Activated T-cell treated with anti-CD3 and anti-CD28 coated beads, Interleukin-2, amount 50 U/mL, for 48 hours (primary cell): Measurements from ENCODE around the gene CCDC85C.
A peak's percentile ranks its signal among the peaks of the same experiment; 100 is the strongest.
"Not testable (repeated sequence)": the region's sequence is repeated elsewhere in the genome, so short reads cannot be mapped to it uniquely, and the experiment has no call there.

Experiments
- DNase-seq, 2 experiments: peaks; one replicate each; pipeline ENCODE4 v3.0.0-alpha.2; 2020

The CCDC85C gene

DNA sequence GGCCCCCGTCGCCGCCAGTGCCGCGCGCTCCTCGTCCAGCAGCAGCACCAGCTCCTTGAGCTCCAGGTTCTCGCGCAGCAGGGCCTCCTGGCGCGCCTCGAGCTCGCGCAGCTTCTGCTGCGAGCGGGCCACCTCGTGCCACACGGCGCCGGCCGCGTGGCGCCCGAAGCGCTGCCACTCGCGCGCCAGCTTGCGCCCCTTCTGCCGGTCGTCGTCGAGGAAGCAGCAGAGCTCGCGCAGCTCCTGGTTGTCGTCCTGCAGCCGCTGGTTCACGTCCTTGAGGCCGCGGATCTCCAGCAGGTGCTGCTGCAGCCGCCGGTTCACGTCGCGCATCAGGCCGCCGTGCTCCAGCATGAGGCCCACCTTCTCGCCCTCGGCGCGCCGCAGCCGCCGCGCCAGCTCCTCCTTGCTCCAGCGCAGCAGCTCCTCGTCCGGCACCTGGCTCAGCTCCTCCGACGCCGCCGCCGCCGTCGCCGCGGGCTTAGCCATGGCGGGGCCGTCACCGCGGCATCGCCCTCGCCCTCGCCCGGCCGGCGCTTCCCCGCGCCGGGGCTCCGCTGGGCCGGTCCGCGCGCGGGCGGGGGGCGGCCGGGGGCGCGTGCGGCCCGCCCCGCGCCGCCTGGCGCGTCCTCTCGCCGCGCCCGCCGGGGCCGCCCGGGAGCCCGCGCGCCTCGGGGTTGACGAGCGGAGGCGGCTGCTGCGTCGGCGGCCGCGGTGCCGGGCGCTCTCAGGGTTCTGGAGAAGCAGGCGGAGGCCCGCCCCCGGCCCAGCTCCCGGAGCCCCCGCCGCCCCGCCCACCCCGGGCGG, at the start of gene CCDC85C:
Gene CCDC85C (minus strand): TSS at position 737 of the 807 bp plus-strand sequence. CDS start 248 bp downstream, at position 489.
- peak; percentile 55 to 69 for DNase-seq

DNA sequence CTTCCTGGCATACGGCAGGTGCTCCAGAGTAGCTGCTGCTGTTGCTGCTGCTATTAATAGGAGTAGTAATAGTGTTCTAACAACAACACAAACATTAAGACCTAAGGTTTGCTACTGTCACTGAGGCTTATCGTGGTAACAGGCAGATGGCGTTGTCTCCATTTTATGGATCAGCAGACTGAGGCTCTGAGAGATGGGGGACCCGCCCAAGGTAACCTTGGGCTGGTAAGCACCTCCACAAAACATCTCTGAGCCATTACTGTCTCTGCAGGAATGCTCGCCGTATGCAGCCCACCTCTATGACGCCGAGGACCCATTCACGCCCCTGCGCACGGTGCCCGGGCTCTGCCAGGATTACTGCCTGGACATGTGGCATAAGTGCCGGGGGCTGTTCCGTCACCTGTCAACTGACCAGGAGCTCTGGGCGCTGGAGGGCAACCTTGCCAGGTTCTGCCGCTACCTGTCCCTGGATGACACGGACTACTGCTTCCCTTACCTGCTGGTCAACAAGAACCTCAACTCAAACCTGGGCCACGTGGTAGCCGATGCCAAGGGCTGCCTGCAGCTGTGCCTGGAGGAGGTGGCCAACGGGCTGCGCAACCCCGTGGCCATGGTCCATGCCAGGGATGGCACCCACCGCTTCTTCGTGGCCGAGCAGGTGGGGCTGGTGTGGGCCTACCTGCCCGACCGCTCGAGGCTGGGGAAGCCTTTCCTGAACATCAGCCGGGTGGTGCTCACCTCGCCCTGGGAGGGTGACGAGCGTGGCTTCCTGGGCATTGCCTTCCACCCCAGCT, 48.1 kb upstream of the CCDC85C start:
- DNase-seq: no peak

DNA sequence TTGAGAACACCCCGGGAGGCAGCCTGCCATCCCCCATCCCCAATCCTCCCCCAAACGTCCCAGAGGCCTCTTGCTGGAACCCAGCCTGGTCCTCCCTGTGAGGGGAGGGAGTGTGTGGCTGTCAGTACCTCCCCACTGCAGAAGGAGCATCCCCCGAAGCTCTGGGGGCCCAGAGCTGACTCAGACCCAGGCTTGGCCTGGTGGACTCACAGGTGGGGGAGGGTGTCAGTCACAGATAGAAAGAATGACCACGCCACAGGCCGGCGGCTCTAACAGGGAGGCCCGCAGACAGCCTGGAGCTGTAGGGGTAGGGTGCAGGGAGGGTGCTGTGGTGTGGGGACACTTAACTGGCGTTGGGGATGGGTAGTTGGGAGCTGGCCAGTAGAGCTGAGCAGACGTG, 46.2 kb upstream of the CCDC85C start:
- DNase-seq: no peak

DNA sequence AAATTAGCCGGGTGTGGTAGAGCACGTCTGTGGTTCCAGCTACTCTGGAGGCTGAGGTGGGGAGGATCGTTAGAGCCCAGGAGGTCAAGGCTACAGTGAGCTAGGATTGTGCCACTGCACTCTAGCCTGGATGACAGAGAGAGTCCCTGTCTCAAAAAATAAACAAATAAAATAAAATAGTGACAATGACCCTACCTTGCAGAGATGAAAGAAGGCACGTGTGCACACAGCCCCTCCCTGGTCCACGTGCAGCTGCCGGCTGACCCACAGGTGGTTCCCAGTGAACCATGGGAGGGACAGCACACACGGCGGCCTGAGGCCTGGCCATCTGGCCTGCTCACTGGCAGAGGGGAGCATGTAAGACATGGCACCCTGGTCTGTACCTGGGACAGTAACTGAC, 45.6 kb upstream of the CCDC85C start:
- DNase-seq: no peak

DNA sequence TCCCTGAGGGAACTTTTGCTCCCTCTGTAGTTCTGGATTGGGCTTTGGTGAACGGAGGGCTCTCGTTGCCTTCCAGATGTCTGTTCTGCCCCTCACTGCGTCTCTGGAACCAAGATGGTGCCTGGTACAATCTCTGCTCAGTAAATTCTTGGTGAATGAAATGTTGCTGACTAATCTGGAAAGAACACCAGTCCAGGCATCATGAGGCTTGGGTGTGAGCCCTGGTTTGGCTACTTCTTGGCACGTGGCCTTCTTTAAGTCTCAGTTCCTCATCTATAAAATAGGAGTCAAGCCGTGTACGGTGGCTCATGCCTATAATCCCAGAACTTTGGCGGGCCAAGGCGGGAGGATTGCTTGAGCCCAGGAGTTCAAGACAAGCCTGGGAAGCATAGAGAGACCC, 45.2 kb upstream of the CCDC85C start:
- no peak for DNase-seq

DNA sequence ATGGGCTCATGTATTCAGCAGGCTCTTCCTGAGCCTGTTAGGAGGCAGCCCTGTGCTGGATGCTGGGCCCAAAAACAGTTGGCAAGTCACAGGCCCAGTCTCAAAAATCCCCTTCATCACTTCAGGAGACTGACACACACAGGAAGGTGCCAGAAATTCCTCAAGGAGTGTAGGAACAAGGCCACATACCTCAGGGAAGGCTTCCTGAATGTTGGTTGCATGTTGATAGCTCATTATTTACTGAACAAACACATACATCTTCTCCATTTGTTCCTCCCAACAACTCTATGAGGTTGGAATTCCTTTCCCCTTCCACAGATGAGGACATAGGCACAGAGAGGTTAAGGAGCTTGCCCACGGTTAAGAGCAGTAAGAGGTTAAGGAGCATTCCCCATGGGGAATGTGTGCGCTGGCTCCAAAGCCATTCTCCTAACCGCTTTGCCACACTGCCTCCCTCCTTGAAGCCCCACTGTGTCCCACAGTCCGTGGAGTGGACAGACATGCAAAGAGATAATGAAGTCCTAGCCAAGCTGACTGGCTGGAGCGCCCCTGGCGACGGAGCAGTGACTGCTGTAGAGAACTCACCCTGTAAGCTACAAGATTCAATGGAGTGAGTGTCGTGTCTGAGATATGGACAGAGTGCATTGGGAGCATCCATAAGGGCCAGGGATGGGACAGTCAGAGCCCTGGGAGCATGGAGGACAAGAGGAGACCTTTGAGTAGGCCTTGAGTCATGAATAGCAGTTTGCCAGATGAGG, 44.2 kb upstream of the CCDC85C start:
- DNase-seq: no peak

DNA sequence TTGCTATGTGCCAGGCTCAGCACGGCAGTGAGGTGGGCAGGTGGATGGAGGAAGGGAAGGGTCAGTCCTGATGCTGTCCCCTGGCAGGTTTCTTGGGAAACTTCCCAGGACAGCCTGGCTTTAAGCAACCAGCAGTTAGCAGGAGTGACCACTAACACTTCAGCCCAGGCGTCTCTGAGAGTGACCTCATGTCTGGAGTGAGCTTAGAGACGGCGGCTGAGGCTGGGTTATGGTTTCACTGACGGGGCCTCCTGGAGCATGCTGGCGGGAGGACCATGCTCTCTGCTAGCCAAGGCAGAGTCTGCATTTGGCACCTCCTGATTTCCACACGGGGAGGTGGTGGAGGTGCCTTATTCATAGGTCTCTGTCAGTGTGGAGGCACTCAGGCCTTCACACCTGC, 43.4 kb upstream of the CCDC85C start:
- no peak for DNase-seq

DNA sequence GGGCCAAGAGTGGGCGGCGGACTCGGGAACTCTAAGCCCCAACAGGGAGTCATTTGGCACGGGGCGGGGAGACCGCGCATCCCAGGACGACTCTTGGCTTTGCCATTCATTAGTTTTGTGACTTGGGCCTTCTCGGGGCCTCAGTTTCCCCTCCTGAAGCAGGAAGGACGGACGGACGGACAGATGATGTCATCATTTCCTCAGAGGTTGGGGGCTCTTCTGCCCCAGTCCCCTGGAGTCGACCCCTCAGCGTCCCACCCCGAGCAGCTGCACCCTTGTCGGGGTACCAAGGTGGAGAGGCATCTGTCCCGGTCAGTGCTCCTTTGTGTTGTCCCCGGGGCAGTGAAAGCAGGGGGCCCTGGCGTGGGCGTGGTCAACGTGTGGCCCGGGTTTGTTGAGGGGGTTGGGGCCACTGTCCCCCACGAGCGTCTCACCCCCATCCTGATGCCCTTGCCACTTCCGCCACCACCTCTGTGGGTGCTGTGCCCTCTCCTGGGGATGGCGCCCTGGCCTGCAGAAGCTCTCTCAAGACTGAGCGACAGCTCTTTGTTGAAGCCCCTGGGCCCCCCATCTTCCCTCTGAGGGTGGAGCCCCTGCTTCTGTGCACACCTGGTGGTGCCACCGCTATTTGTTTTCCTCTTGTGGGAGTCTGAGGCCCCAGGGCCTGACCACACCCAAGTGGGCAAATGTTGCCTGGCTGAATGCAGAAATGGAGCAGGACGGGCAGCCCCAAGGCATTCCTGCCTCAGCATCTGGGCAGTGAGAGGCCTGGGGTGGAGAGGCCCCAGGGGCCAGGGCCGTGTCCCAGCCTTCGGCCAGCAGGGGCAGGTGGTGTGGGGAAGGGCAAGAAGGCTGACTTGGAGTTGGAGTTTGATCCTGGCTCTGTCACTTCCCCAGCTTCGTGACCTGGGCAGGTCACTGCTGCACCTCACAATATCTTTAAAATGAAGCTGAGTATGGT, 41.8 kb upstream of the CCDC85C start:
- no peak for DNase-seq

DNA sequence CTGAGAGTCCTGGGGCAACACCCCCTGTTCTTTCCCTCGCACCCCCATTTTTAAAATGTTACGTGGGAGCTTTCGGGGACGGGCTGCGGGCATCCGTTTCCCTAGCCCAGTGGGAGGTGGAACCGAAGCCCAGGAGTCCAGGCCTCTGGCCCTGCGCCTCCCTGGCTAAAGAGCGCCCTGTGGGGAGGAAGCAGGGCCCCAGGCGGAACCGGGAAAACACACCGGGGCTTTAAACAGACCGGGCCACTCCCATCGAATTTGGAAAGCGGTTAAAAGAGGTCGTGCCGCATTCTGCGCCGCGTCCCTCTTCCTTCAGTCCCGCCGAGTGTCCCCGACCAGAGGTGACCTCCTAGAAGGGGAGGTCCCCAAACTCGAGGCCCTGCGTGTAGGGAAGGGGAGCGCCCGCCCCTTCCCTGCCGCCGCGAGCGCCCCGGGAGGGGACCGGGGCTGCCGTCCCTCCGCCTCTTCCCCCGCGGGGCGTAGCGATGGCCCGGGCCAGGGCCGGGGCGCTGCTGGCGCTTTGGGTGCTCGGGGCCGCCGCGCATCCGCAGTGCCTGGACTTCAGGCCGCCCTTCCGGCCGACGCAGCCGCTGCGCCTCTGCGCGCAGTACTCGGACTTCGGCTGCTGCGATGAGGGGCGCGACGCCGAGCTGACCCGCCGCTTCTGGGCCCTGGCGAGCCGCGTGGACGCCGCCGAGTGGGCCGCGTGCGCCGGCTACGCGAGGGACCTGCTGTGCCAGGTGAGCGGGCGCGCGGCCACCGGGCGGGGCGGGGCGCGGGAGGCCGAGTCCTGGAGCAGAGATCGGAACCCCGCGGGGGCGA, 40.9 kb upstream of the CCDC85C start, which contains the start of gene HHIPL1:
Gene HHIPL1 (plus strand): TSS at position 407 of the 822 bp plus-strand sequence. CDS start 79 bp downstream, at position 486.
- DNase-seq: no peak

DNA sequence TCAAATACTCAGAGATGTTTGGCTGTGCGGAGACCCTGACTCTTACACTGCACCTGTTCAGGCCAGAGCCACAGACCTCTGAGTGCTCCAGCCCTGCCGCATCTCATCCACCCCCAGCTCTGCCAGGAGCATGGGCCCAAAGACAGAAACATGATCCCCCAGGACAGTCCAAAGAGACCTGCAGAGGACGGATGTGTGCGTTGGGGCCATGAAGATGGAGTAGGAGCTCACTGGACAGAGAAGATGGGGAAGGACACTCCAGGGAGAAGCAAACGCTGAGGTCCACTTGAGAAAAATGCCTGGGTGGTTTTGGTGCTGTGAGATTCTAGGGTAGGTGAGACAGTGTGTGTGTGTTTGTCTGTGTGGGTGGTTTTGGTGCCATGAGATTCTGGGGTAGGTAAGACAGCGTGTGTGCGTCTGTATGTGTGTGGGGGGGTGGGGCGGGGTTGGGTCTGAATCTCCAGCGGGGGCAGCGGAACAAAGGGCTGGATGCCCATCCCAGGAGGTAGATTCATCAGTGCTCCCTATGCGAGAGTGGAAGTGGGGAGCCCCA, 40.1 kb upstream of the CCDC85C start:
- no peak for DNase-seq

DNA sequence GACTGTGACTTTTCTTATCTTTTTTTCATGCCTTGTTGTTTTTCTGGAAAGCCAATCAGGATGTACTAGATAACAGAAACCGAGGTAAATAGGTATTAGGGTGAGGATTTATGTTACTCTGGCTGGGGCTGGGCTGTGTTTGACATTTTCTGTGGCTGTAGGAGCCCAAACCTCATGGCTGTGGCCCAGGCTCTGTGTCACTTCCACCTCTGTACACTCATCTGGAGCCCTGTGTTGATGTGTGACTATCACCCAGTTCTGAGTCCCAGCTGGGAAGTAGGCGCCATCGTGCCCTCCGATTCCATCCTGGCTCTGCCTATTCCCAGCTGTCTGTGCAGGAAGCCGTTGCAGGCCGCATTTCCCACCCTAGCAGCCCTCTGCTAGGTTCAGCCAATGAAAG, 39.3 kb upstream of the CCDC85C start:
- no peak for DNase-seq

DNA sequence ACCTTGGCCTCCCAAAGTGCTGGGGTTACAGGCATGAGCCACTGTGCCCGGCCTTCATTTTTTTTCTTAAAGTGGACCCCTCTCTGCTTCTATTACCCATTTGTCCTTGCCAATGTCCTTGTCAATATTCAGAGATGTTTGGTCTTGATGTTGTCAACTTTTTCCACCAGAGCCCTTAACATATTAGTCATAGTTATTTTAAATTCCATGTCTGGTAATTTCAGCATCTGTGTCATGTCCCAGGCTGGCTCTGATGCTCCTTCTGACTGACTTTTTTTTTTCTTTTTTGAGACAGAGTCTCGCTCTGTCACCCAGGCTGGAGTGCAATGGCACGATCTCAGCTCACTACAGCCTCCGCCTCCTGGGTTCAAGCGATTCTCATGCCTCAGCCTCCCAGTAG, 38.8 kb upstream of the CCDC85C start:
- DNase-seq: not testable (repeated sequence)

DNA sequence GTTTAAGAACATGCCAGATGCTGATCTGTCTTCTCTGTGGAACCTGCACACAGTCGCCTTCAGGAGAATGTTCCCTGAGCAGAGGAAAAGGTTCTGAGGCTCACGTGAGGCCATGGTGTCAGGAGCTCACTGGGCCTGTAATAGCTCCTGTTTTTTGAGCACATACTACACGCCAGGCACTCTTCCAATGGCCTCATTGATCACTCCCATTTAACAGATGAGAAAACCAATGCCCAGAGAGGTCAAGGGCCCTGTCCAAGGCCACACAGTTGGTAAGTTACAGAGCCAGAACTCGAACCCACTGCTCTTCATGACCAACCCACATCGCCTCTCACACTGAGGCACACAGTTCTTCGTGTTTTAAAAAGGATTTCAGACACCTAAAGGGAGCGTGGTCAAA, 33.6 kb upstream of the CCDC85C start:
- DNase-seq: no peak

DNA sequence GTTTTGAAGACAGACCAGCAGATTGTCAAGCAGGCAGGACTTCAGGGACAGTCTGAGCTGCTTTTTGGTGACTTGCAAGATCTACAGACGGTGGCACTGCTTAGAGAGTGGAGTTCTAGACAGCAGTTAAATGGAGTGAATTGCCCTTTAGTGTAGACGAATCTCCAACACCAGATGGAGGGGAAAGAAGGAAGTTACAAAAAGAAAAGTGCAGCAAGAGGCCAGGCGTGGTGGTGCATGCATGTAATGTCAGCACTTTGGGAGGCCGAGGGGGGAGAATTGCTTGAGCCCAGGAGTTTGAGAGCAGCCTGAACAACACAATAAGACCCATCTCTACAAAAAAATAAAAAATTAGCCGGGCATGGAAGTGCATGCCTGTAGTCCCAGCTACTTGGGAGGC, 32.5 kb upstream of the CCDC85C start:
- DNase-seq: no peak

DNA sequence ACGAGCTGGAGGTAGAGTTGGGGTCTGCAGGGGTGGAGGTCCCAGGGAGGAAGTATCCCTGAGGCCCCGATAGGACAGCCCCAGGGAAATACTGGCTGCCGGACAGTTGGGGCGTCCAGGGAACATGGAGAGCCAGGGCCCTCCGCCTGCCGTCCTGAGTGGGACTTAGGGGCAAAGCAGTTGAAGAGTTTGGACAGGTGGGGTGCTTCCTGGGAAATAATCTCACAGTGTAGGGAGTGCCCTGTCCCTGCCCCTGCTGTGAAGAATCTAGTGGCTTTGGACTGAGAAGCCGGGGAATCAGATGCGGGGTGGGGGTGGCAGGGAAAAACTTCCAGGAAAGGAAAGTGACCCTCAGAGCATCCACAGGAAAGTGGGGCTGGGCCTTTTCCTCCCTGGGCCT, 31.1 kb upstream of the CCDC85C start:
- DNase-seq: no peak

DNA sequence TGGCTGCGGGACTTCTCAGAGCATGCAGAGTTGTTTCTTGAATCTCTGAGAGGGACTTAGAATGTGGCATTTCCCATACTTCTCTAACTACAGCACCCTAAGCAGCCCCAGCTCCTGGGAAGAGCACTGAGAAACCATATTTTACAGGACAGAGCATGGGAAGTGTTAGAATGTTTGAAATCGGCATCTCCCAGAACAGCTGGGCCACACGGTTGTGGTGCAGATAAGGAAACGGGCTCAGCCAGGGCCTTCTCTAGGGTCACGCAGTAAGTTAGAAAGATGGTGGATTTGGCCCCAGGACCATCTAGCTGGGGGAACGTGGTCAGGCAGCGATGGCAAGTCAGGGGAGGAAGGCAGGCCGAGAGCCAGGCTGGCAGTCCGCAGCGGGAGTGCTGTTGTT, 30.4 kb upstream of the CCDC85C start:
- no peak for DNase-seq

DNA sequence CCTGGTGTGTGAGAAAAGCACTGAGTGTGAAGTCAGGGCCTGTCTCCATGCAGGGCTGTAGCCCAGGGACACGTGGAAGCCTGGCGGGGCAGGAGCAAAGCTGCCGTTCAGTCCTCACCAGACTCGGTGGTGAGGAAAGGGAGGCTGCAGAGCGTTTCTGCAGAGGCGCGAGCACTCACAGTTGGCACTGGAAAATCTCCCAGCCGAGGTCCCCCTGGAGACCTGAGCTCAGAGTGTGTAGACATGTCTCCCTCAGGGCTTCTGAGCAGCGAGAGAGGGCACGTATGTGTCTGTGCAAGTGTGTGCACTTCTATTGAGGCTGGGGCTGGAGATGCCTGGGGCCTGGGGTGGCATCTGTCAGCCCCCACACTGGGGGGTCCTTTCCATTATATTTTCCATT, 29.9 kb upstream of the CCDC85C start:
- DNase-seq: no peak

DNA sequence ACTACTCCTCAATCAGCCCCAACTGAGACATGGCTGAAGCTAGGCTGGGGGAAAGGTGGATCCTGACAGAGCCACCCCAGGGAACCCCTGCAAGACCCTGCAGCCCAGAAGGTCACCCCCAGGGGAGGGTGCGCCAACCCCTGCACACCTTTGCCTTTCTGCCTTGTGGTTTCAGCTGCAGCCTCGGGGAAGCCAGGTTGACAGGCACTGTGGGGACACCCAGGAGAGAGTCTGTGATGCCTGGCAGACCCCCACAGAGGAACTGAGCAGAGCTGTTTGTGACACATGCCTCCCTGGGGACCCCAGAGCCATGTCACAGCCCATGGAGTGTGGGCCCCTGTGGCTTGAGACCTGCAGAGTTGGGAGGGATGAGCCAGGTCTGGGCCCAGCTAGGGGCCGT, 29.1 kb upstream of the CCDC85C start:
- DNase-seq: no peak

DNA sequence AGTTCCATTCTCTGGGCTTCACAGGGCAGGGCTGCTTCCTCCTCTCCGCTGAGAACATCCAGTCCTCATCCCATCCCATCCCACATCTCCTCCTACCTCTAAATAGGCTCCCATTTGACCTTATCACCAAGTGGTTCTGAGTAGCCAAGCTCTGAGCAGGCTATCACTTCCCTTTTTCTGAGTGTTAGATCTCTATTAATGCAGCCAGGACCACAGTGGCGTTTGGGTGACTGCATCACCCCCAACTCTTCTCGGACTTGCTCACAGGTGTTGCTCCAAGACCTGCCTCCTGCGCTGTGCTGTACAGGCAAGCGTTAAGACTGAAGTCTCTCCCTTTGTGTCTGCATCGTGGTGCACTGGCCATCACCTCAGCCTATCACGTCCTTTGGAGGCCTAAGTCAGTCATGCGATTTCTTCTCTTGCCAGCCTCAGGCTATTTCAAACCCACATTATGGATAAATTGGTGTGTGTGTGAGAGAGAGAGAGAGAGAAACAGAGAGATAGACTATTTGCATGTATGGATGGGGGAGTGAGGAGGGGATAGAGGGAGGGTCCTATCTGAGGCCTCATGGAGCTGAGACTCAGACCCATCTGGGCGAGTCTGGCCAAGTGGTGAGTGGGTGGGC, 28.5 kb upstream of the CCDC85C start:
- DNase-seq: no peak

DNA sequence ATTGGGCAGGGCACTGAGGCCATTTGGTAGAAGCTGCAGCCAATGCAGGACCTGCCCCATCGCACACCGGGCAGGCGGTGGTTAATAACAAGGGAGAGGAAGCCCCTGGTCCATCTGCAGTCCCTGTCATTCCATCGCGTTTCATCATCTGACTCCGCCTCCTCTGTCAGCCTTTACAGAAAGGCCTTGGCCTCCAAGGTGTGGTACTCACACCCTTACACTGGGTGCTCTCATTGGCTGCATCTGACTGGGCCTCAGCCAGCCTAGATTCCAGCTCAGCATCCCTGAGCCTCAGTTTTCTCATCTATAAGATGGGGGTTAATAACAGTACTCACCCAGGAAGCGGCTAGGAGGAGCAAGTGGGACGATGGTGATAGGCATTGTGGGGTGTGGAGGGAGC, 26.2 kb upstream of the CCDC85C start:
- DNase-seq: no peak
